ENCODE measurements around the gene C19orf44.

The C19orf44 gene

DNA sequence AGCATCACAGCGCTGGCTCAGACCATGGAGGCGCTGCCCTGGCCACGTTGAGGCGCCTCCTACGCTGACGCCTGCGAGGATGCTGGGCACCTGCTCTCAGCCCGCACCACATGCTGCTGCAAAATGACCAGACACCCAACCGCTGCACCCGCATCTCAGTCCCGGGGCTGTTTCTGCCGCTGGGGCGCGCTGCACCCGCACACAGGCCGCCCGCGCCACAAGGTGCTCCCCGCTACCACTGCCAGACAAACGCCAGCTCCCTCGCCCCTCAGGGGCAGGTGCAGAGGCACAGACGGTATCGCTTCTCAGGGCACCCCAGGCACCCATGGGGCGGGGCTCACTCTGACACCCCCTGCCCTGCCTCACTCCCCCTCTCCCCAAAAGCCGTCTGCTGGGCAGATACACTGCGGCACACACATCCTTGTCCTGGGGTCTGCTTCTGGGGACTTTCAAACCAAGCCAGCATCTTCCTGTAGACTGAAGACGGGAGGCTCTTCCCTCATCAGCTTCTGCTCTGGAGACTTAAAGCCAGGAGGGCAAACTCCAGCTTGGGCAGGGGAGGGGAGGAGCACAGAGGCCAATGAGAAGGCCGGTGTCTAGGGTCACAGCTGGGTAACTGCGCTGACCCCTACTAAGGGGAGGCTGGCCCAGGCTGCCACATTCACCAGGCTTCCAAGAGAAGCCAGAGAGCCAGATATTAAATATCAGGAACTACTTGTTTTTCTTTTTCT is 29.7 kb downstream of the C19orf44 start:
- Histone ChIP-seq H3K27me3 (ENCODE audit: insufficient read depth, low read length, poor library complexity) (no peaks in the 10 kb centered on the region), H2AFZ (ENCODE audit: low read depth, low read length) (no peak overlapping the region), H4K20me1 (ENCODE audit: insufficient read depth, low read length) (peaks cover 67% of the 10 kb centered on the region), H3K9ac (ENCODE audit: low read depth, low read length) (no peak overlapping the region), H3K4me3 (ENCODE audit: low read depth in 1 of 2, low read length in 2 of 2) (no peak overlapping the region), H3K4me1 (ENCODE audit: insufficient read depth, low read length) (no peaks in the 10 kb centered on the region), H3K79me2 (ENCODE audit: insufficient read depth, low read length) (peaks cover 19% of the 10 kb centered on the region), H3K9me3 (ENCODE audit: insufficient read depth, low read length, severe bottlenecking) (no peaks in the 10 kb centered on the region), H3K36me3 (ENCODE audit: insufficient read depth, low read length) (peaks cover 95% of the 10 kb centered on the region), H3K4me2 (ENCODE audit: insufficient read depth, low read length) (no peak overlapping the region), H3K27ac (ENCODE audit: low read length) (no peak overlapping the region)
- no peak for TF ChIP-seq EZH2 (IDR thresholded peaks at IDR 0.05; ENCODE audit: borderline replicate concordance, low read depth, low read length, severe bottlenecking)
- no peak for TF ChIP-seq CTCF (IDR thresholded peaks at IDR 0.05; ENCODE audit: borderline replicate concordance, extremely low read depth, low read length, poor library complexity, severe bottlenecking)
- DNase-seq = no peak
- no peak for ATAC-seq (ENCODE audit: insufficient read depth, low read depth)

GRCh38 chr19:16527334-16527935 is 31.2 kb downstream of the C19orf44 start:
- TF ChIP-seq EZH2 (IDR thresholded peaks at IDR 0.05; ENCODE audit: borderline replicate concordance, low read depth, low read length, severe bottlenecking) = no peak
- TF ChIP-seq CTCF (IDR thresholded peaks at IDR 0.05; ENCODE audit: borderline replicate concordance, extremely low read depth, low read length, poor library complexity, severe bottlenecking) = no peak
- H3K27me3 ChIP-seq (ENCODE audit: insufficient read depth, low read length, poor library complexity) = no peaks in the 10 kb centered on the region
- no peak overlapping the region for H3K4me2 ChIP-seq (ENCODE audit: insufficient read depth, low read length)
- peaks cover 70% of the 10 kb centered on the region for H4K20me1 ChIP-seq (ENCODE audit: insufficient read depth, low read length)
- no peaks in the 10 kb centered on the region for H3K4me1 ChIP-seq (ENCODE audit: insufficient read depth, low read length)
- peaks cover 19% of the 10 kb centered on the region for H3K79me2 ChIP-seq (ENCODE audit: insufficient read depth, low read length)
- no peaks in the 10 kb centered on the region for H3K9me3 ChIP-seq (ENCODE audit: insufficient read depth, low read length, severe bottlenecking)
- no peak overlapping the region for H3K27ac ChIP-seq (ENCODE audit: low read length)
- H3K4me3 ChIP-seq (ENCODE audit: low read depth in 1 of 2, low read length in 2 of 2) = no peak overlapping the region
- H2AFZ ChIP-seq (ENCODE audit: low read depth, low read length) = no peak overlapping the region
- H3K9ac ChIP-seq (ENCODE audit: low read depth, low read length) = no peak overlapping the region
- peaks cover 97% of the 10 kb centered on the region for H3K36me3 ChIP-seq (ENCODE audit: insufficient read depth, low read length)
- ATAC-seq (ENCODE audit: insufficient read depth, low read depth) (no peak), DNase-seq (no peak)

- no peaks in the 10 kb centered on the region for H3K4me1 ChIP-seq (ENCODE audit: insufficient read depth, low read length)
- no peak overlapping the region for H3K4me2 ChIP-seq (ENCODE audit: insufficient read depth, low read length)
- peaks cover 21% of the 10 kb centered on the region for H3K79me2 ChIP-seq (ENCODE audit: insufficient read depth, low read length)
- no peak overlapping the region for H3K4me3 ChIP-seq (ENCODE audit: low read depth in 1 of 2, low read length in 2 of 2)
- no peak overlapping the region for H3K27ac ChIP-seq (ENCODE audit: low read length)
- TF ChIP-seq EZH2 (IDR thresholded peaks at IDR 0.05; ENCODE audit: borderline replicate concordance, low read depth, low read length, severe bottlenecking) = no peak
- peak; percentile 69 for TF ChIP-seq CTCF (IDR thresholded peaks at IDR 0.05; ENCODE audit: borderline replicate concordance, extremely low read depth, low read length, poor library complexity, severe bottlenecking)
- peak; percentile 43 for DNase-seq
- H2AFZ ChIP-seq (ENCODE audit: low read depth, low read length) = no peak overlapping the region
- H3K9me3 ChIP-seq (ENCODE audit: insufficient read depth, low read length, severe bottlenecking) = no peaks in the 10 kb centered on the region
- H3K36me3 ChIP-seq (ENCODE audit: insufficient read depth, low read length) = peaks cover 97% of the 10 kb centered on the region
- no peak overlapping the region for H3K9ac ChIP-seq (ENCODE audit: low read depth, low read length)
- no peaks in the 10 kb centered on the region for H3K27me3 ChIP-seq (ENCODE audit: insufficient read depth, low read length, poor library complexity)
- peak; percentile 61 for ATAC-seq (ENCODE audit: insufficient read depth, low read depth)
- peaks cover 70% of the 10 kb centered on the region for H4K20me1 ChIP-seq (ENCODE audit: insufficient read depth, low read length)
These were observed 31.9 kb downstream of the C19orf44 start for GRCh38 chr19:16527971-16528521.

All from DND-41 (cell line).